HEK293T (cell line): ENCODE measurements around the gene ZC3H12C.

Experiments
- ARNT ChIP-seq: fragments of 450-650 bp; IDR thresholded peaks from 2 replicates; pipeline ENCODE4 v1.6.1; 2017; ENCODE audit warnings: mild to moderate bottlenecking
- HDGF ChIP-seq: fragments of 450-650 bp; IDR thresholded peaks from 2 replicates; pipeline ENCODE4 v1.6.1; 2017; ENCODE audit warnings: antibody characterized with exemption, borderline replicate concordance
- L3MBTL2 ChIP-seq: fragments of 450-650 bp; conservative IDR thresholded peaks from 2 replicates; pipeline ENCODE4 v1.6.1; 2016; ENCODE audit warnings: mild to moderate bottlenecking
- PKNOX1 ChIP-seq: fragments of 450-650 bp; IDR thresholded peaks from 2 replicates; pipeline ENCODE4 v1.6.1; 2016
- SUZ12 ChIP-seq: fragments of 450-650 bp; IDR thresholded peaks from 2 replicates; pipeline ENCODE4 v1.6.1; 2016; ENCODE audit warnings: mild to moderate bottlenecking
- ZNF384 ChIP-seq: fragments of 450-650 bp; IDR thresholded peaks from 2 replicates; pipeline ENCODE4 v1.6.1; 2016

DNA sequence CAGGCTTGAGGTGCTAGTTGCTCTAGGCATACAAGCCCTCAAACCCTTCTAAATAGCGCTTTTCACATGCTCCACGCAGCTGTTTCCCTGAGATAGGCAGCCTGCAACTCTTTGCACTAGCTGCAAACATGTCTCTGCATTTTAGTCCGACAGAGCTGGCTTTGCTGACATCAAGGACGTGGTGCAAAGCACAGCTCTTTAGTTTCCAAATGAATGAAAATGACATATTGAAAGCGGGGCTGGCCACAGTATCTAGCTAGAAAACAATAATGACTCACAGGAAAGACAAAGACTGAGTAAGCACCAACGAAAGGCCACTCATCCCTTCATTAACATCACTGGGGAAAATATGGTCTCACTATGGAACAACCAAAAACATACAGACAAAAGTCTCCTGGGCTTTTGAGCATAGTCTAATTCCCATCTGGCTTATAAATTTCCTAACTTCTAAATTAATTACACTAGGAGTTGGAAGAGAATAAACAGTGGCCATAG is 15.3 kb upstream of the ZC3H12C start:
- TF ChIP-seq SUZ12 (no peak), PKNOX1 (no peak), ARNT (no peak), HDGF (no peak), ZNF384 (no peak), L3MBTL2 (no peak)
